ENCODE measurements around the gene SLC6A8.
"Not testable (repeated sequence)": the region's sequence is repeated elsewhere in the genome, so short reads cannot be mapped to it uniquely, and the experiment has no call there.

SLC6A8 gene

GRCh38 chrX:153709726-153710674 lies 22.3 kb downstream of the SLC6A8 start:
- DNase-seq, result no peak

DNA sequence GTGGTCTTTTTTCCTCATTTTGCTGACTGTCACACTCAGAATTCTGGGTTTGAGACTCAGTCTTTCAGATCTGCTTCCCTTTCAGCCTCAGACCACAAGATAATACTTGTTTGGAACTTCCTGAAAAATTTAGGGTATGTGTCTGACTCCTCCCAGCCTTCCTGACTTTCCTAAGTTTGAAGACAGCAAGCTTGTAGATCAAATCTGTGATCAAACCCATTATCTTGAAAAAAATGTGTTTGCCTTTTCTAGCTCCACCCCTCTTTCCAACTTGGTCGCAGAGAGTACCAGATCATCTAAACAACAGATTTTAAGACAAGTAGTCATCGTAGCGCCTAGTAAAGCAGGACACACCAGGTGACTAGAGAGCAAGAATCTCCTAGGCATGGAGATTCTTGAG lies 26.5 kb downstream of the SLC6A8 start:
- no peak for DNase-seq

GRCh38 chrX:153717445-153717844 lies 29.7 kb downstream of the SLC6A8 start:
- no peak for DNase-seq

GRCh38 chrX:153719238-153719637 lies 31.5 kb downstream of the SLC6A8 start:
- DNase-seq, result no peak

GRCh38 chrX:153719701-153720100 lies 32.0 kb downstream of the SLC6A8 start:
- no peak for DNase-seq

- no peak for DNase-seq
Measured at GRCh38 chrX:153722704-153723350, 35.1 kb downstream of the SLC6A8 start.

- peak; percentile 67 for DNase-seq
Measured at GRCh38 chrX:153723351-153724251, 35.9 kb downstream of the SLC6A8 start.

GRCh38 chrX:153724252-153725038 lies 36.7 kb downstream of the SLC6A8 start, which contains the start of the genes ABCD1 and BCAP31:
Gene ABCD1 (plus strand): TSS chrX:153724856. CDS start chrX:153725267, 411 bp downstream.
Gene BCAP31 (minus strand): TSS chrX:153724387. CDS start chrX:153723244, 1,143 bp downstream.
- DNase-seq, result peak; percentile 94

GRCh38 chrX:153725039-153725831 lies 37.5 kb downstream of the SLC6A8 start:
- no peak for DNase-seq

- DNase-seq, result no peak
Measured at GRCh38 chrX:153725832-153726285, 38.1 kb downstream of the SLC6A8 start.

- peak; percentile 85 for DNase-seq
Measured at GRCh38 chrX:153726286-153727122, 38.8 kb downstream of the SLC6A8 start.

- peak; percentile 40 for DNase-seq
Measured at GRCh38 chrX:153727123-153727931, 39.6 kb downstream of the SLC6A8 start.

DNA sequence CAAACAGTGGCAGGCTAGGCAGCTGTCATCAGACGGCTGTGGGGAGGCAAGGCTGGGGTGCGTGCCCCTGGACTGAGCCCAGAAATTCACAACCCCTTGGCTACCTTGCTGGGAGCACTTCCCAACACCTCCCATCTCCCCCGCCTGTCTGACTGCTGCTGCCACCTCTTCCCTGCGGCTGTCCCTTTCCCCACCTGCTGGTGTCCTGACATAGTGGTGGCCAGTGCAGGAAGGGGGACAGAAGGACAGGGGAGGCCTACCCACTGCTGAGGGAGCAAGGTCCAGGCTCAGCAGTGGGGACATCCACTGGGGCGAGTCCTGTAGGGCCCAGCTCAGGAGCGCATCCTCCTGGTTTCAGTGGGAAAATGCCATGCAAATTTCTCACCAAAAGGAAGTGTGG lies 40.4 kb downstream of the SLC6A8 start:
- no peak for DNase-seq

DNA sequence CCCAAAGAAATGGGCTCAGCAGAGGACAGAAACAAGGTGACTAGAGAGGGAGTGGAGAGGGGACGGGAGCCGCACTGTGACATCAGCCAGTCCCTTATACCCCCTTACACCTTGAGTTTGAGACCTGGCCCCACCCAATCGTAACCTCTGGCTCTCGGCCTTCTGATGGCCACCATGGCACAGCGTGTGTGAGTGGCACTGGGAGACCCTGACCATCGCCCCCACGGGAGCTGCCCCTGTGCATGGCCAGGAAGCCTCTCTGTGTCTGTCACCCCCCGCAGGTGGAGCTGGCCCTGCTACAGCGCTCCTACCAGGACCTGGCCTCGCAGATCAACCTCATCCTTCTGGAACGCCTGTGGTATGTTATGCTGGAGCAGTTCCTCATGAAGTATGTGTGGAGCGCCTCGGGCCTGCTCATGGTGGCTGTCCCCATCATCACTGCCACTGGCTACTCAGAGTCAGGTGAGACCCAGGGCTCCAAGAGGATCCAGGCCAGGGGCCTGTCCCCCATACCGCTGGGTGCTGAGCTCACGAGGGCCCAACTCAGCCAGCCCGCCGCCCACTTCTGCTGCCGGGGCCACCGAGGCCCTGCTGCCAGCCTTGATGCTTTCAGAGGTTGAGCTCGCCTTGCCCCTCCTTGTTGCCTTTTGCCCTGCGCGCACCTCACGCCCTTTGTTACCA lies 41.4 kb downstream of the SLC6A8 start:
- DNase-seq, result no peak

GRCh38 chrX:153730115-153730514 lies 42.4 kb downstream of the SLC6A8 start:
- DNase-seq, result not testable (repeated sequence)

GRCh38 chrX:153731117-153731844 lies 43.6 kb downstream of the SLC6A8 start:
- DNase-seq, result no peak

GRCh38 chrX:153731845-153732215 lies 44.1 kb downstream of the SLC6A8 start:
- DNase-seq, result no peak

GRCh38 chrX:153732401-153732800 lies 44.7 kb downstream of the SLC6A8 start:
- no peak for DNase-seq

Measured in eye (tissue), 1 donor.